Fibroblast of skin of right quadriceps (primary cell): Measurements from ENCODE around the gene PITX1.

Experiments used
- DNase-seq: peaks from one replicate; pipeline ENCODE4 v3.0.0-alpha.2; 2013

The PITX1 gene

GRCh38 chr5:135061001-135061400 is 27.0 kb upstream of the PITX1 start:
- no peak for DNase-seq

GRCh38 chr5:135060021-135060420 is 26.0 kb upstream of the PITX1 start:
- no peak for DNase-seq

GRCh38 chr5:135059000-135059923 is 25.2 kb upstream of the PITX1 start:
- no peak for DNase-seq

GRCh38 chr5:135058331-135058732 is 24.3 kb upstream of the PITX1 start:
- DNase-seq, result peak; percentile 50

- DNase-seq, result no peak
Measured at GRCh38 chr5:135057233-135057632, 23.2 kb upstream of the PITX1 start.

GRCh38 chr5:135056316-135057030 is 22.4 kb upstream of the PITX1 start:
- no peak for DNase-seq

- DNase-seq, result no peak
Measured at GRCh38 chr5:135055396-135055795, 21.4 kb upstream of the PITX1 start.

GRCh38 chr5:135054546-135054945 is 20.5 kb upstream of the PITX1 start:
- DNase-seq, result no peak

- no peak for DNase-seq
Measured at GRCh38 chr5:135053989-135054388, 20.0 kb upstream of the PITX1 start.

- DNase-seq, result no peak
Measured at GRCh38 chr5:135053278-135053677, 19.2 kb upstream of the PITX1 start.

GRCh38 chr5:135052511-135053145 is 18.6 kb upstream of the PITX1 start:
- DNase-seq, result no peak

- DNase-seq, result no peak
Measured at GRCh38 chr5:135051872-135052271, 17.8 kb upstream of the PITX1 start.

- no peak for DNase-seq
Measured at GRCh38 chr5:135051399-135051798, 17.4 kb upstream of the PITX1 start.

GRCh38 chr5:135050244-135050767 is 16.3 kb upstream of the PITX1 start:
- no peak for DNase-seq

GRCh38 chr5:135048930-135049329 is 14.9 kb upstream of the PITX1 start:
- no peak for DNase-seq

- no peak for DNase-seq
Measured at GRCh38 chr5:135048286-135048685, 14.3 kb upstream of the PITX1 start.

- no peak for DNase-seq
Measured at GRCh38 chr5:135047347-135047695, 13.3 kb upstream of the PITX1 start.

GRCh38 chr5:135046661-135047346 is 12.8 kb upstream of the PITX1 start:
- DNase-seq, result no peak

- no peak for DNase-seq
Measured at GRCh38 chr5:135045488-135045887, 11.5 kb upstream of the PITX1 start.

GRCh38 chr5:135042595-135042994 is 8.6 kb upstream of the PITX1 start:
- DNase-seq, result no peak

GRCh38 chr5:135041726-135042125 is 7.7 kb upstream of the PITX1 start:
- no peak for DNase-seq

GRCh38 chr5:135041145-135041587 is 7.1 kb upstream of the PITX1 start:
- DNase-seq, result no peak
